Fibroblast of skin of right biceps (primary cell): Measurements from ENCODE around the gene GPR39.

Experiments
- DNase-seq: peaks from one replicate; pipeline ENCODE4 v3.0.0-alpha.2; 2013

The GPR39 gene

DNA sequence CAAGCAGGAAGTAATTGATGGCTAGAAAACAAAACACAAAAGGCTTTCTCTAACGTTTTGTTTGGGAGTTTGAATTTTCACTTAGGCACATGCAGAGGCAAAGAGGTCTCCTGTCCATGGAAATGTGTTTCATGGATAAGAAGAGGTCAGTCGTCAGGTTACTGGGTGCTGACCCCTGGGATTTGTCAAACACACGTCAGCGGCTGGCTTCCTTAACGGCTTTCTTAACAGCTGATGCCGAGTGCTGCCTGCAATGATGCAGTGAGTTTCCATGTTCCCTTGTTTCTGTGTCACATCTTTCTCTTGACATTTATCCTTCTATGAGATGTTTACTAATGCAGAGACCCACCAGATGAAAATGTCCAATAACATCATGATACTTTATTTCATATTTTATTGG, 31.7 kb downstream of the GPR39 start:
- DNase-seq: no peak

DNA sequence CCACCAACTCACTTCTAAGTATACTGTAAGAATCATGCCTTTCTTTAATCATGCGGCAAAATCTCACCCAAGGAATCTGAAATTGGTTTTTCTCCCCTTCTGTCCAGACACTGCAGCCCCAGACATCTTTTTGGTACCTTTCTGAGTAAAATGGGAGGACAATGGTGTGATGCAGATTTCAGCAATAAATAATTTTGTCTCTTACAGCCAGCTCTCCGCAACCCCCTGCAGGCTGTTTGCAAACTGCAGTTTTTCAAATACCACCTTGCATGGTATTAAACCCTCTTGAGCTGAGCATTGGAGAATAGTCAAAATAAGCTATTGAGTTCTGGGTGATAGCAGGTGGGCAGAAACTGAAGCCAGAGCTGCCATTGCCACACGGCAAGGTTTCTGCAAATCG, 32.2 kb downstream of the GPR39 start:
- DNase-seq: peak; percentile 27

DNA sequence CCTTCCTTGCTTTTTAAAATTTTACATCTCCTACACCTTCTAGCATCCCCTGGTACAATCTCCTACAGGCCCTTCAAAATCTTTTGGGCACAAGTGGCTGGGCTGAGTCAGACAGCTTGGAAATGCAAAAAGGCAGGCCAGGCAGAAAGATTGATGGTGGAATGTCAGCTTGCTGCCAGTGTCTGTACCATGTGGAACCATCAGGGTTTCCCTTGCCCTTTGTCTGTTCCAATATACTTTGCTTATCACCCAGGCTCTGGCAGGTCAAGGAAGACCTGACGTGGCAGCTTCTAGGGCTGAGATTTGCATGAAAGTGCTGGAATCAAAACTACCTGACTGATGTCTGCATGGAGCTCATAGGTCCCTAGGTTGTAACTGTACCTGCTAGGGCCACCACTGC, 33.3 kb downstream of the GPR39 start:
- DNase-seq: no peak

DNA sequence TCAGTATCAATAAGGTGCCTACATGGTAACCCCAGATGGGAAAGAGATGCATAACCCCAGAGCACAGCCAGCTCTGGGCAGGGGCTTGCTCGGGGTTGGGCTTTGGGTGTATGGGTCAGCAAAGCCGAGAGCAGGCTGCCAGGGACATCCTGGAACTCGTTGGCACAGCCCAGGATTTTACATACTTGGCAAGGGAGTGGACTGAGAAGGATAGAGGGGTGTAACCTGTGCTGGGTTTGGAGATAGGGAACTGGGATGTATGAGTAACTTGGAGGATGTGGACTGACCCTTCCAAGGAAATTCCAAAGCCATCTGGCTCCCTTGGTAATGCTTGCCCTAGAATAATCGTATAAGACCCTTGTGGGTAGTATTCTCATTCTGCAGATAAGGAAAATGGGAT, 44.2 kb downstream of the GPR39 start:
- DNase-seq: no peak

DNA sequence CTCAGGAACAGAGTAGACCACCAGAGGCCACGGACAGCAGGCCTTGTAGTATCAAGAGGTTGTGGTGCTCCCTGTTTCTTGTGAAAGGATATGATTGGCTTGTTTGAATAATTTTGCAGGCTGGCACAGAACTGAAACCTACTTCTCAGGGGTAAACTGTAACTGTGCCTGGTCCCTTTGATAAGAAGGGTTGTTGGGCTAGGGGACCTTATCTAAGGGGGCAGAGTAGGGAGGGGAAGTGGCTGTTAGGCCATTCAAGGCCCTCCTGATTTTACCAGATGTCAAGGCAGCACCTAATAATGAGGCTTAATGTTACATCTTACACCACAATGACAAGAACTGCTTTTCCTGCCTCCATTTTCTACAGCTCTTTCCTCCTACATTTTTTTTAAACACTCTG, 45.6 kb downstream of the GPR39 start:
- DNase-seq: no peak

DNA sequence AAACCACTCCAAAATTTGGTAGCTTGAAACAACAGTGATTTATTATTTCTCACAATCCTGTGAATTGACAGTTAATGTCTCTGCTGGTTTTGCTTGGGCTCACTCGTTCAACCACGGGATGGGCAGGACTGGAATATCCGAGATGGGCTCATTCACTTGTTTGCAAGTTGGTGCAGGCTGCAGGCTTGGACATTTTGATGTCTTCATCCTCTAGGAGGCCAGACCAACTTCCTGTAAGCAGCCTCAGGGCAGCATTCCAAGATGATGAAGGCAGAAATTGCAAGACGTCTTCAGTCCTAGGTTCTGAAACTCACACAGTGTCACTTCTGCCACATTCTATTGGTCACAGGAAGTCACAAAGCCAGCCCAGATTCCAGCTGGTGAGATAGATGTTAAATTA, 47.1 kb downstream of the GPR39 start:
- DNase-seq: no peak

GRCh38 chr2:132465917-132466316, 49.3 kb downstream of the GPR39 start:
- no peak for DNase-seq

- DNase-seq: no peak
Measured at GRCh38 chr2:132466428-132467028, 49.9 kb downstream of the GPR39 start.

GRCh38 chr2:132468821-132469675, 52.4 kb downstream of the GPR39 start:
- no peak for DNase-seq

DNA sequence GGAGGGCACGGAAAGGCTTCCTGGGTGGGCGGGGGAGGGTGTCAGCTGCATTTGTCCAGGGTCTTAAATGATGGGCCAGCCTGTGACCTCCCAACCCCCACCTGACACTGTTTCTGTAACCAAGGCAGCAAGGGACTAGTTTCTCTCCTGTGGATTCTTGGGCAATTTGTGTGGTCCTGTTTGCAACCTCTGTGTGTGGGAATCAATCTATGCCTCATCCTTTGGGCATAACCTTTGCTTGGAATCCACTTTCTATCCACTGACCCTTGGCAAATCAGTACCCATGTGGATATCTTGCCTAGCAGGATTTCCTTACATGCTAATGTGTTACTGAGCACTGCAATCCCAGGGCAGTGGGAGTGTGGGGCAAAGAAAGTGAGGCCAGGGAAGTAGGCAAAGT, 54.1 kb downstream of the GPR39 start:
- no peak for DNase-seq

DNA sequence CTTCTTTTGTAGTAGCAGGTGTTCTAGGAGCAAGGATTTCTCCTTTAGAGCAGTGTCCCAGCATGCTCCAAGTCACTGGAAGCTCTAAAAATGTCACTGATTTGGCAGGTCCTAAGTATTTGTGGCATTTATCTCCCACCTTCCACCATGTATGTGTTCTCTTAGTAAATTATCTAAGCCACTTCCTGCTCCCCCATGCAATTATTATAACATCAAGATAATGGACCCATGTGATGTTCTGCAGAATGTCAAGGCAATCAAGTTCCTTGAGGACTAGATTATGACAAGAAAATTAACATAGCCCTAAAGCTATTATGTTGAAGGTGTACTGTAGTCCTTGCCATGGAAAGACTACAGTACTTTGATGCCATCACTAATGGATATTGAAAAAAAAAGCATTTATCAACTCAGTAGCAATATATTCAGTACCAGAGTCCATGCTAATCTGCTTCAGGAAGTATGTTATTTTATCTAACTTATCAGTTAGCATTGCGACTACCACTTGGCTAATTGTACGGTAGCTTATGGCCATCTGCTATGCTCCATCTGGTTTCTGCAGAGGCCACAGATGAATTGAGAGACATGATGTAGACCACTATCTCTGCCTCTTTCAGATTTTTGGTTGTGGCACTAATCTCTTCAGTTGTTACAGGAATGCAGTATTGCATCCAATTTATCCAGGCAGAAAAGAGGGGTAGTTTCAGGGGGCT, 56.7 kb downstream of the GPR39 start:
- DNase-seq: no peak

DNA sequence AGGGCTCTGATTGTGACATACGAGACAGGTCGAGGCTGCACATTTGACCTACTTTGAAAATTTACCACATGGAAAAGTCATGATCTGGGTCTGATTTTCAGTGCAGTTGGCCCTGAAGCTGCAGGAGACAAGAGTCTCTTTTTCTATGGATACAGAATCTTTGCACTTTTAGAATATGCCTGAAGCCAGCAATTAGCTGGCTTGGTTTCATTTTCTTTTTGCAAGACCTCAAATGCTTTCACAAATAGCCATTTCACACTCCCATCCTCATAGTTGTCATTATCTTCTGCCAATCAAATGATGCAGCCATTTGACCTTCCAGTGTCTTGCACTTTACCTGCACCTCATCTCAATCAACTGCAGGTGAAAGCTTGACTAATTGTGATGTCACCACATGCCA, 59.0 kb downstream of the GPR39 start:
- no peak for DNase-seq

- peak; percentile 53 for DNase-seq
Measured at GRCh38 chr2:132477436-132477835, 60.8 kb downstream of the GPR39 start.

- DNase-seq: peak; percentile 91
Measured at GRCh38 chr2:132477962-132478361, 61.4 kb downstream of the GPR39 start.

- no peak for DNase-seq
Measured at GRCh38 chr2:132478461-132479105, 62.0 kb downstream of the GPR39 start.

- no peak for DNase-seq
Measured at GRCh38 chr2:132479155-132479554, 62.5 kb downstream of the GPR39 start.

- DNase-seq: no peak
Measured at GRCh38 chr2:132482821-132483220, 66.2 kb downstream of the GPR39 start.

DNA sequence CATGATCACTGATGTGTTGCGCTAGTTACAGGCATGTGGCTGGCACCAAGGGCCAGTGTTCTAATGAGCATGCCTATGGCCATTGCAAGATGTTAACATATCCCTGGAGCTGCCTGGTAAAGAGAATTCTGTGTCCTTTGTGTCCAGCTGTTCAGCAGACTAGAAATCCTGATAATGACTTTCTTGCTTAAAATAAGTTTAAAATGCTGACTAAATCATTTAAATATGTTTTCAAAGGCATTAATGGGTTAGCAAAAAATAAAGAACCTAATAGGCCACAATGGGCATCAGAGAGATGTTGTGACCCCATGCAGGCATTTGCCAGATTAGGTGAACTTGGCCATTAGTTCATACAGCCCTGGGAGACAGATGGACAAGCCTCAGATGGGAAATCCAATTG, 67.5 kb downstream of the GPR39 start:
- no peak for DNase-seq

DNA sequence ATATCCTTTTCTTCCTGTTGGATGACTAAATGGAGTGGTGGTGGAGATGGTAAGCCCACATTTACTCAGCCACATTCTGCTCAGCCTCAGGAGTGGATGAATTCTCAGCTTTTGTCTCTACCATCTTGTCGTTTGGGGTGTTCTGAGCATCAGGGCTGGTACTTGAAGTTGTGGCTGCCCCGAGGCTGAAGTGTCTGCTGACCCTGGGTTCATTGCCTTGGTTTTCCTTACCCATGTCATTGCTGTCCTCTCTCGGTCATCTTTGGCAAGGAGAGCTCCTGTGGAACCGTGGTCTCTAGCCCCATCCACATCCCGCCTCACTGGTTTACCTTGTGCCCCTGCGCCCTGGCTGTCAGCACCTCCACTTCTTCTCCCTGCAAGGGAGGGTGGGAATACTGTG, 71.9 kb downstream of the GPR39 start:
- DNase-seq: no peak

DNA sequence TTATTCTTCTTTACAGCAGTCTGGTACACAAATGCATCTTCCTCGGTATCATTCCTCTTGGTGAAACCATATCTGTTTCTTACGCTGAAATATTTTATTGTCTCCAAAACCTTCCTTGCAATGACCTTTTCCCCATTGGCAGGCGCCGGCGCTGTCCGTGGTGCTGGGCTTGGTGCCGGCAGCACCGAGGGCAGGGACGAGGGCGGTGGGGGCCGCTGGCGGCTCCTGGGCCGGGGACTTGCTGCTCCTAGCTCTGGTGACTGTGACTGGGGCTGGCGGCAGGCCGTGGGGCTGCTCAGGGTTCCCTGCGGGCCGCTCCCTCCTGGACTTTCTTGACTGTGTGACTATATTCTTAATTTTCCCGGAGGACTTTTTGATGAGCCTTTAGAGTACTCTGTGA, 72.5 kb downstream of the GPR39 start:
- DNase-seq: peak; percentile 31

DNA sequence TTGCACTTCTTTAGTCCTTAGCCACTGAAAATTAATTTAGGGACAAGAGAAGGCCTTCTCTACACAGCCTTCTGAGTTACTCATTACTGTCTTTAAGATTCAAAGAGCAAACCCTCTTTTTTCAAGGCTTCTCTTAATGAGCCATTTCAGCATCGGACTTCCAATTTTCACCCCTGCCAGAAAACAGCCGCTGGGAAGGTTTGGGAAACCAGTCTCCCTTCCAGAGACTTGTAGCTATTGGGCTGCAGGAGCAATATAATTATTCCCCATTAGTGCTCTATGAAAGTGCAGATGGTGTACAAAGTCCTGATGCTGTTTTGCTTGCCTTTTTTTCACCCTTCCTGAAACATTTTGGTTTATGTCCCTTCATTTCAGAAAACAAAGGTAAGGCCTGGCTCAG, 79.3 kb downstream of the GPR39 start:
- DNase-seq: no peak

DNA sequence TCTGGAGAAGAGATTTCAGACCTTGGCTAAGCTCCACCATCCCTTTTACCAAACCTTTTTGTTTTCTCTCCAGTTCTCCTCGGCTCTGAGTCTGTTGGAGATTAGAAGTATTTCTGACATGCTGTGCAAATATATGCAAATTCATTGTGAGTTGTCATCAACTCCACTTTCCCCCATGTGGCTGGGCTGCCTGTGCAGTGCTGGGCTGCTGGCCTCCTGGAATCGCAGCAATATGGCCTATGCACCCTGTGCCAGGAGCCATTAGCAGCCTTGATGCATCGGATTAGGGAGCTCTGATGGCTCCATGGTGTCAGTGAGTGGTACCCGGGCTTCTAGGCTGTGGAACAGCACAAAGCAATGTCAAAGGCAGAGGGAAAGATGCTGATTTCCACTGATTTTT, 80.0 kb downstream of the GPR39 start:
- no peak for DNase-seq

DNA sequence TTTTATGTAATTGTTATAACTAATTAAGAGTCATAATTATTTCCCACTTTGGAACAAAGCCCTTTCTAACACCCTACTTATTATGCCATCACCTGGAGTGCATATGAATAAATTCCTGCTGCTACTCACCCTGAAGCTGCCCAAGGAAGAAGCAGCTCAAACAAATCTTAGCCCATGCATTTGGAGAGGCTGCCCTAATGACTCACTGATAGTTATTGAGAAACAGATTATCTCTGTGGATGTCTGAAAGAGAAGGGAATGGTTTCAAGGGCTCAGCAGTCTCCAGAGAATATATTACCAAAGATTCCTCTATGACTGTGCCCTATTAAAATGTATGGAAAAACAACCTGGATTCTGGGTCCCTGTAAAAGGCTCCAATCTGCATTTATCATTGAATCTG, 81.0 kb downstream of the GPR39 start:
- DNase-seq: peak; percentile 33

GRCh38 chr2:132503701-132504100, 87.1 kb downstream of the GPR39 start:
- peak; percentile 48 for DNase-seq
